Stomach (tissue), 9 donors: Measurements from ENCODE around the gene SELENBP1. TPM values are rescaled to one million over a fixed set of nuclear protein-coding genes. Genes with fewer than 3 reads are reported as not detected.
"Not testable (repeated sequence)": the region's sequence is repeated elsewhere in the genome, so short reads cannot be mapped to it uniquely, and the experiment has no call there.

ENCODE experiments used
- DNase-seq, 2 donors: peaks; one replicate each; pipeline versions ENCODE4 v3.0.0 to v3.0.0-alpha.2; 2013 to 2019
- H3K27ac ChIP-seq, 5 donors: fragments of 200-600 bp in 4 of 5; sonication (generic) in 4 of 5; one replicate each; pipeline ENCODE4 v1.5.1; 2013 to 2019; ENCODE audit warnings: mild to moderate bottlenecking in 1 of 5, moderate library complexity in 1 of 5
- H3K27me3 ChIP-seq, 3 donors: fragments of 200-600 bp; sonication (generic); one replicate each; pipeline ENCODE4 v1.5.1; 2017 to 2019; ENCODE audit warnings: mixed run types in 1 of 3
- H3K36me3 ChIP-seq, 4 donors: fragments of 200-600 bp; sonication (generic); 1 replicate in 3 of 4; 2 replicates in 1 of 4; pipeline ENCODE4 v1.5.1; 2016 to 2019
- H3K4me1 ChIP-seq, 4 donors: fragments of 200-600 bp; sonication (generic); one replicate each; pipeline ENCODE4 v1.5.1; 2016 to 2019
- H3K4me3 ChIP-seq, 4 donors: fragments of 200-600 bp; sonication (generic) in 3 of 4; one replicate each; pipeline ENCODE4 v1.5.1; 2016 to 2019; ENCODE audit warnings: mild to moderate bottlenecking in 1 of 4
- H3K9me3 ChIP-seq, 4 donors: fragments of 200-600 bp; sonication (generic); one replicate each; pipeline ENCODE4 v1.5.1; 2016 to 2019
- EP300 ChIP-seq: sonication (generic); formaldehyde crosslinking; IDR thresholded peaks from one replicate; pipeline ENCODE4 v1.6.1; 2017; ENCODE audit warnings: antibody characterized with exemption
- POLR2A ChIP-seq, 4 donors: fragments of 450-650 bp; IDR thresholded peaks; one replicate each; pipeline ENCODE4 v1.6.1; 2016; ENCODE audit warnings: antibody characterized with exemption in 4 of 4, control low read depth in 2 of 4, mild to moderate bottlenecking in 1 of 4, moderate library complexity in 1 of 4
- POLR2AphosphoS5 ChIP-seq, 3 donors: sonication (generic); formaldehyde crosslinking; IDR thresholded peaks; one replicate each; pipeline ENCODE4 v1.6.1; 2016; ENCODE audit warnings: antibody characterized with exemption in 3 of 3
- WGBS, 5 donors: extraction: QIAGEN DNeasy Blood & Tissue Kit in 3 of 5; methylation state at CpG; one replicate each; pipeline versions ENCODE4 v1.1.5 to v1.1.7; 2013 to 2018; 5-methylcytosine and 5-hydroxymethylcytosine counted together
- intact Hi-C: fragments of 100-400 bp; cut with DNase I; formaldehyde crosslinking; loops from one replicate; pipeline ENCODE4 v1.15.1; 2023; ENCODE audit warnings: low total_unique reads
- polyA plus RNA-seq, 3 donors: library from polyadenylated mRNA; stranded (reverse); fragments of 200-250 nt; gene quantifications; one replicate each; pipeline ENCODE4 v1.2.3, GENCODE V29; 2013
- total RNA-seq, 5 donors: library from RNA; depleted of rRNA; stranded (reverse); fragments of >200 nt; gene quantifications; one replicate each; pipeline versions ENCODE4 v1.1.0 to v1.2.3, GENCODE V29; 2014 to 2016
- TF ChIP-seq, protein P1 (sequence below), 7 experiments: fragments of 450-650 bp in 4 of 7; fragments of 200-600 bp in 3 of 7; sonication (generic) in 3 of 7; IDR thresholded peaks; one replicate each; pipeline ENCODE4 v1.5.1; 2016 to 2019; ENCODE audit warnings: antibody characterized with exemption in 7 of 7, control low read depth in 2 of 7, mild to moderate bottlenecking in 1 of 7
- donor health status: healthy with polysubstance abuse.
- donor health status: Bipolar disorder and iron deficiency.
- donor health status: healthy.

The SELENBP1 gene
- total and polyA plus RNA-seq, 8 donors, result 68.8 to 661 (median 175) TPM

DNA sequence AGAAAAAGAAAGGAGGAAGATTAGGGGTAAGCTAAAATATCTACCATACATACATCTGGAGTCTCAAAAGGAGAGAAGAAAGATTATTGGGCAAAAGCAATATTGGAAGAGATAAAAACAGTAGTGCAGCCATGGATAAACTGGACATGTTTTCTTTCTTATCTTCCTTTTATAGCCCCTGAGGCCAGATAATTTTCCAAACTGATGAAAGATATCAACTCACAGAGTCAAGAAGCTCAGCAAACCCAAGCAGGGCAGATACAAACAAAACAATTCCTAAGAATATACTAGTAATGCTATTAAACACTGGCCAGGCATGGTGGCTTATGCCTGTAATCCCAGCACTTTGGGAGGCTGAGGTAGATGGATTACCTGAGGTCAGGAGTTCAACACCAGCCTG lies 21.1 kb upstream of the SELENBP1 start:
- H3K36me3 ChIP-seq, result no peaks in the 10 kb centered on the region
- DNase-seq, result no peak
- H3K27ac ChIP-seq, result no peak overlapping the region
- H3K4me1 ChIP-seq, result peaks cover 0 to under 1% (median 0%) of the 10 kb centered on the region in 4 donors
- intact Hi-C loops, result no loop called here
- TF ChIP-seq POLR2A (IDR thresholded peaks at IDR 0.05), result no peak
- TF ChIP-seq, protein P1, sequence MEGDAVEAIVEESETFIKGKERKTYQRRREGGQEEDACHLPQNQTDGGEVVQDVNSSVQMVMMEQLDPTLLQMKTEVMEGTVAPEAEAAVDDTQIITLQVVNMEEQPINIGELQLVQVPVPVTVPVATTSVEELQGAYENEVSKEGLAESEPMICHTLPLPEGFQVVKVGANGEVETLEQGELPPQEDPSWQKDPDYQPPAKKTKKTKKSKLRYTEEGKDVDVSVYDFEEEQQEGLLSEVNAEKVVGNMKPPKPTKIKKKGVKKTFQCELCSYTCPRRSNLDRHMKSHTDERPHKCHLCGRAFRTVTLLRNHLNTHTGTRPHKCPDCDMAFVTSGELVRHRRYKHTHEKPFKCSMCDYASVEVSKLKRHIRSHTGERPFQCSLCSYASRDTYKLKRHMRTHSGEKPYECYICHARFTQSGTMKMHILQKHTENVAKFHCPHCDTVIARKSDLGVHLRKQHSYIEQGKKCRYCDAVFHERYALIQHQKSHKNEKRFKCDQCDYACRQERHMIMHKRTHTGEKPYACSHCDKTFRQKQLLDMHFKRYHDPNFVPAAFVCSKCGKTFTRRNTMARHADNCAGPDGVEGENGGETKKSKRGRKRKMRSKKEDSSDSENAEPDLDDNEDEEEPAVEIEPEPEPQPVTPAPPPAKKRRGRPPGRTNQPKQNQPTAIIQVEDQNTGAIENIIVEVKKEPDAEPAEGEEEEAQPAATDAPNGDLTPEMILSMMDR (IDR thresholded peaks at IDR 0.05), result no peak
- TF ChIP-seq EP300, result no peak
- no peak for TF ChIP-seq POLR2AphosphoS5 (IDR thresholded peaks at IDR 0.05)
- H3K9me3 ChIP-seq, result no peaks in the 10 kb centered on the region
- H3K4me3 ChIP-seq, result no peak overlapping the region
- H3K27me3 ChIP-seq, result no peaks in the 10 kb centered on the region

DNA sequence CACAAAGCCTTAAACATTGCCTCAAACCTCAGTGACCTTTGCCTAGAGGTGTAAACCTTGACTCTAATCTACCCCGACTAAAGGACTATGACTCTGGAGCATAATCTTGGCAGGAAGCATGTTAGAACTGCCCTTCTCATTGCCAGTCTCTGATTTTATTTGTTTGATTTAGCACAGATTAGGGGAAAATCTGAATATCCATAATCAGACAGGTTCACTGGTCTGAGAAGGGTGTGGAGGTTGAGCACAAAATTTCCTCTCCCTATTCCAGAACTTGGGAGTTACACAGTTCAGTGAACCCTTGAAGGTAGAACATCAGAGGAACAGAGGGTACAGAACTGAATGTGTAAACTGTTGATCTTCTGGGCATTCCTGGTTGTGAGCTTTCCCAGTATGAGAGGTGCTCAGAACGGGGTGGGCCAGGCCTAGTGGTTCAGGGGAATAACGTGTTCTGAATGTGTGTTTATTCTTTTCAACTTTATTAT lies 18.6 kb upstream of the SELENBP1 start:
- WGBS, 5 donors, result 52 to 74% (median 66%) methylated on average over 3 of the region's 3 CpGs

DNA sequence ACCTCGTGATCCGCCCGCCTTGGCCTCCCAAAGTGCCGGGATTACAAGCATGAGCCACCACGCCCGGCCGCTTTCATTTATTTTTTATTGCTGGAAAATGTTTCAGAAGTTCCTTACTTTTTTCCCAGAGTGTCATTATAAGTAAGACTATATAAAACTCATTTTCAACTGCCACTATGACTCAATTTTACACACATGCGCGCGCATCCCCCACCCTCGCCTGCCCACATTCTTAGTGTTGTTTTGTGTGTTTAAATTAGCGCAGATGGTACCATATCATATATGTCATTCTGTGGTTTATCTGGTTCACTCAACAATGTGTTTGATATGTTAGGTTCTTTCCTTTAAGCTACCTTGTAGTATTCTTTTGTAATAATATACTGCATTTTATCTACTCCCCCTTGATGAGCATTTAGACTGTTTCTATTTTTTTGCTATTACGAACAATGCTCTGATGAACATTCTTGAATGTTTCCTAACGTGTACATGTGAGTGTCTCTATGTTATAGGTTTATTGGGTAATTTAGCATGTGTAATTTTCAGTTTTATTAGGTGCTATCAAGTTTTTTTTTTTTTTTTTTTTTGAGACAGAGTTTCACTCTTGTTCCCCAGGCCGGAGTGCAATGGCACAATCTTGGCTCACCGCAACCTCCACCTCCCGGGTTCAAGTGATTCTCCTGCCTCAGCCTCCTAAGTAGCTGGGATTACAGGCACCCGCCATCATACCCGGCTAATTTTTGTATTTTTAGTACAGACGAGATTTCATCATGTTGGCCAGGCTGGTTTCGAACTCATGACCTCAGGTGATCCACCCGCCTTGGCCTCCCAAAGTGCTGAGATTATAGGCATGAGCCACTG lies 17.9 kb upstream of the SELENBP1 start:
- H3K4me1 ChIP-seq, H3K36me3 ChIP-seq, H3K27me3 ChIP-seq, H3K9me3 ChIP-seq, H3K27ac ChIP-seq, H3K4me3 ChIP-seq, DNase-seq, intact Hi-C loops: not testable (repeated sequence)
- WGBS, 5 donors, result 85 to 93% (median 92%) methylated on average over 19 to 22 of the region's 22 CpGs

More for the DNA sequence above, 18.6 kb upstream of the SELENBP1 start:
- H3K27me3 ChIP-seq, result no peaks in the 10 kb centered on the region
- no peaks in the 10 kb centered on the region for H3K4me1 ChIP-seq
- intact Hi-C loops, result no loop called here
- no peak for DNase-seq
- TF ChIP-seq POLR2AphosphoS5 (IDR thresholded peaks at IDR 0.05) (no peak), EP300 (no peak), POLR2A (IDR thresholded peaks at IDR 0.05) (no peak)
- TF ChIP-seq, protein P1 (IDR thresholded peaks at IDR 0.05), result no peak
- no peaks in the 10 kb centered on the region for H3K36me3 ChIP-seq
- no peaks in the 10 kb centered on the region for H3K9me3 ChIP-seq
- no peak overlapping the region for H3K27ac ChIP-seq
- H3K4me3 ChIP-seq, result no peak overlapping the region

DNA sequence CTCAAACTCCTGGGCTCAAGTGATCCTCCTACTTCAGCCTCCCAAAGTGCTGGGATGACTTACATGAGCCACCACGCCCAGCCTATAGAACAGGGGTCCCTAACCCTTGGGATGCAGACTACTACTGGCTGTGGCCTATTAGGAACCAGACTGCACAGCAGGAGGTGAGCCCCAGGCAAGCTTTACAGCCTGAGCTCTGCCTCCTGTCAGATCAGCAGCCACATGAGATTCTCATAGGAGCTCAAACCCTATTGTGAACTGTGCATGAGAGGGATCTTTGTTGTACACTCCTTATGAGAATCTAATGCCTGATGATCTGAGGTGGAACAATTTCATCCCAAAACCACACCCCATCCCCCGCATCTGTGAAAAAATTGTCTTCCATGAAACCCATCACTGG lies 13.5 kb upstream of the SELENBP1 start:
- 74 to 93% (median 82%) methylated on average over 2 of the region's 2 CpGs for WGBS, 5 donors
- Histone ChIP-seq H3K4me3 (no peak overlapping the region), H3K27ac (no peak overlapping the region), H3K36me3 (no peaks in the 10 kb centered on the region), H3K27me3 (no peaks in the 10 kb centered on the region), H3K9me3 (no peaks in the 10 kb centered on the region), H3K4me1 (no peaks in the 10 kb centered on the region)
- no peak for TF ChIP-seq POLR2A (IDR thresholded peaks at IDR 0.05)
- TF ChIP-seq EP300, result no peak
- no peak for TF ChIP-seq POLR2AphosphoS5 (IDR thresholded peaks at IDR 0.05)
- TF ChIP-seq, protein P1 (IDR thresholded peaks at IDR 0.05), result no peak
- DNase-seq, result no peak
- intact Hi-C loops, result no loop called here

DNA sequence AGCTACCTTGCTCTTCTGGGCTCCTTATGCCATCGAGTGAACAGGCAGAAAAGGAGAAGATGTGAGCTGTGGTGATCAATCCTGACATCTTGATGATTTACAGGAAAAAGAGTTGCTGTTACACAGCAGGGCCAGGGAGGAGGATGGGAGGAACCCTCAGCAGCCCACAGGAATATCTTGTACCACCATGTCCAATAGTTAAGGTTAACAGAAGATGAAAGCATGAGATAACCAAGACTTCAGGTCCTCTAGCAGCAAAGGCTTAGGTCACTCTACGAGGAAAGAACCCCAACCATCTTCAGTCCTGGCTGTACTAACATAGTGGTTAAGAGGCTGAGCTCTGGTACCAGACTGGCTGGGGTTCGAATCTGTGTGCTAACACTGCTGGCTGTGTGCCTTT lies 12.1 kb upstream of the SELENBP1 start:
- intact Hi-C loops, result no loop called here
- DNase-seq, result no peak
- 67 to 79% (median 69%) methylated on average over 3 of the region's 3 CpGs for WGBS, 5 donors
- Histone ChIP-seq H3K27me3 (no peaks in the 10 kb centered on the region), H3K9me3 (no peaks in the 10 kb centered on the region), H3K36me3 (no peaks in the 10 kb centered on the region), H3K4me3 (no peak overlapping the region), H3K27ac (no peak overlapping the region), H3K4me1 (no peaks in the 10 kb centered on the region)
- no peak for TF ChIP-seq EP300
- TF ChIP-seq POLR2A (IDR thresholded peaks at IDR 0.05), result no peak
- no peak for TF ChIP-seq POLR2AphosphoS5 (IDR thresholded peaks at IDR 0.05)
- TF ChIP-seq, protein P1 (IDR thresholded peaks at IDR 0.05), result no peak
